ENCODE measurements around the gene PSME2. TPM values are rescaled to one million over a fixed set of nuclear protein-coding genes. Genes with fewer than 3 reads are reported as not detected.

Gene PSME2
- total and polyA plus RNA-seq, 2 of the 13 experiments (the other 11 are each of a cell fraction or from before 2014, with no cell fraction given): 332 to 716 TPM

GRCh38 chr14:24164518-24164991 lies 18.1 kb upstream of the PSME2 start:
- DNase-seq (ENCODE audit: low spot score) (no peak), ATAC-seq (no peak), FAIRE-seq (no peak)
- peaks cover 28% of the 10 kb centered on the region for H3K4me1 ChIP-seq (ENCODE audit: insufficient read depth, low read length)
- H3K27me3 ChIP-seq (ENCODE audit: control insufficient read depth in 1 of 2, insufficient read depth in 2 of 2, low read length in 2 of 2): no peaks in the 10 kb centered on the region; a peak in 1 of 5 replicates
- no peak overlapping the region for H3K4me3 ChIP-seq (replicated peaks in 1 of 3; ENCODE audit: insufficient read depth in 1 of 3, low read depth in 2 of 3, low read length in 3 of 3)
- BruUV-seq (replicated peaks): no TSS peak
- no peak overlapping the region for H3K9ac ChIP-seq (ENCODE audit: insufficient read depth, low read depth, low read length)
- WGBS (ENCODE audit: low lambda C conversion rate): 98% methylated on average over 14 of the region's 14 CpGs
- no peak overlapping the region for H2AFZ ChIP-seq (ENCODE audit: low read length)
- H4K20me1 ChIP-seq (ENCODE audit: insufficient read depth, low read length): no peaks in the 10 kb centered on the region
- H3K27ac ChIP-seq (ENCODE audit: extremely low read length, insufficient read depth, low read length): no peak overlapping the region
- in situ Hi-C loops (cut with HindIII; ENCODE audit: extremely low pct_ligation_motif_present, low pct_unique_long_range_greater_than_20kb) (loop anchor here (5.0 kb wide), 1 partner anchor 107 kb away; no protein-coding TSS in a partner anchor), intact Hi-C loops (cut with micrococcal nuclease; ENCODE audit: unreplicated experiment) (no loop called here)
- ChIA-PET CTCF (ENCODE audit: low intra/inter-chr PET ratio, low total read pairs) (no interaction called here), POLR2A (interaction anchor here (0.7 to 2.0 kb wide), 6 partner anchors 13 to 78 kb away, joined by 3 to 10 read pairs (median 4); partner anchors contain the start of genes DCAF11, EMC9, NRL and PCK2)
- H3K4me2 ChIP-seq (ENCODE audit: low read depth, low read length): no peak overlapping the region
- no peaks in the 10 kb centered on the region for H3K9me3 ChIP-seq (ENCODE audit: low read length)
- H3K79me2 ChIP-seq (ENCODE audit: insufficient read depth, low read length): peaks cover 5% of the 10 kb centered on the region
- H3K36me3 ChIP-seq (replicated peaks in 1 of 2; ENCODE audit: control insufficient read depth in 1 of 2, insufficient read depth in 2 of 2, low read length in 2 of 2): peaks cover 40 to 51% of the 10 kb centered on the region in 2 experiments; a peak in 4 of 5 replicates
- no peak for TF ChIP-seq HDAC6 (IDR thresholded peaks at IDR 0.05; ENCODE audit: low read depth, low read length)
- peak; percentile 23; the same call in 1 of the 2 replicates for TF ChIP-seq ZNF333 (CRISPR knock-in tag; IDR thresholded peaks at IDR 0.05; ENCODE audit: borderline replicate concordance)
- TF ChIP-seq ZNF704 (CRISPR knock-in tag; IDR thresholded peaks at IDR 0.05; ENCODE audit: borderline replicate concordance): no peak
- no peak for TF ChIP-seq ZFY (CRISPR knock-in tag; IDR thresholded peaks at IDR 0.05)
- TF ChIP-seq ZNF512 (CRISPR knock-in tag; IDR thresholded peaks at IDR 0.05): no peak
- TF ChIP-seq NCOR1 (IDR thresholded peaks at IDR 0.05; ENCODE audit: borderline replicate concordance, low read length): no peak
- TF ChIP-seq AGO2 (optimal IDR thresholded peaks at IDR 0.05; ENCODE audit: low read depth, low read length): peak; percentile 67
- no peak for TF ChIP-seq ZNF318 (CRISPR knock-in tag; IDR thresholded peaks at IDR 0.05)
- no peak for TF ChIP-seq ZNF580 (CRISPR knock-in tag; IDR thresholded peaks at IDR 0.05; ENCODE audit: borderline replicate concordance, low read depth)
- TF ChIP-seq ZNF570 (CRISPR knock-in tag; IDR thresholded peaks at IDR 0.05; ENCODE audit: borderline replicate concordance): no peak
- peak; percentile 34; the same call in 1 of the 2 replicates for TF ChIP-seq NRL (CRISPR knock-in tag; IDR thresholded peaks at IDR 0.05; ENCODE audit: borderline replicate concordance)
- TF ChIP-seq NFRKB (IDR thresholded peaks at IDR 0.05): no peak
